Measurements from ENCODE around the gene SCML1.

DNA sequence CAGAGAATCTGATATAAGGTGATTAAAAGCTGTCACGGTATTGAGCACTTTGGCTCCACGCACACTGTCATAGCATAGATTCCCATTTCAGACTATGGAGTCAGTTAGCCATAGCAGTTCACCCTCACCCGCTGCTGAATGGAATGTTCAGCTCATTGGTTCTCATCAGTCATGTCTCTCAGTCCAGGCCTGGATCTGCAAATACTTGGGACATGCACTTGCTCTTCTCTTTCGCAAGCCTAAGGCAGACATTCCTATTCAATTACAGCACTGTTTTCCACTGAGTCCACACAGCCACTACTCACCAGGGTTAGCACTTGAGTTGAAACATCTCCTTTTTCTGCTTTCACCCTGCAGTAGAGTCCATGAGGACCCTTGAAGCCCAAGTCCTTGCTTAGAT is 30.6 kb upstream of the SCML1 start:
- TF ChIP-seq, protein P1, sequence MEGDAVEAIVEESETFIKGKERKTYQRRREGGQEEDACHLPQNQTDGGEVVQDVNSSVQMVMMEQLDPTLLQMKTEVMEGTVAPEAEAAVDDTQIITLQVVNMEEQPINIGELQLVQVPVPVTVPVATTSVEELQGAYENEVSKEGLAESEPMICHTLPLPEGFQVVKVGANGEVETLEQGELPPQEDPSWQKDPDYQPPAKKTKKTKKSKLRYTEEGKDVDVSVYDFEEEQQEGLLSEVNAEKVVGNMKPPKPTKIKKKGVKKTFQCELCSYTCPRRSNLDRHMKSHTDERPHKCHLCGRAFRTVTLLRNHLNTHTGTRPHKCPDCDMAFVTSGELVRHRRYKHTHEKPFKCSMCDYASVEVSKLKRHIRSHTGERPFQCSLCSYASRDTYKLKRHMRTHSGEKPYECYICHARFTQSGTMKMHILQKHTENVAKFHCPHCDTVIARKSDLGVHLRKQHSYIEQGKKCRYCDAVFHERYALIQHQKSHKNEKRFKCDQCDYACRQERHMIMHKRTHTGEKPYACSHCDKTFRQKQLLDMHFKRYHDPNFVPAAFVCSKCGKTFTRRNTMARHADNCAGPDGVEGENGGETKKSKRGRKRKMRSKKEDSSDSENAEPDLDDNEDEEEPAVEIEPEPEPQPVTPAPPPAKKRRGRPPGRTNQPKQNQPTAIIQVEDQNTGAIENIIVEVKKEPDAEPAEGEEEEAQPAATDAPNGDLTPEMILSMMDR (IDR thresholded peaks at IDR 0.05) = no peak
- TF ChIP-seq POLR2A (IDR thresholded peaks at IDR 0.05) = no peak

Data from testis (tissue), 2 donors.